SK-N-SH (cell line): ENCODE measurements around the gene LIMS1. TPM values are rescaled to one million over a fixed set of nuclear protein-coding genes. Genes with fewer than 3 reads are reported as not detected.

Source experiments
- CTCF ChIA-PET: fragments of 300-600, 350-600 bp; formaldehyde crosslinking; extraction: SDS; loops from one replicate; lab custom pipeline; 2021; lab: Yijun Ruan, JAX
- POLR2A ChIA-PET: fragments of 350-600 bp; sonication (Branson Sonifier 250); formaldehyde crosslinking; extraction: SDS; loops from one replicate; lab custom pipeline; 2020; ENCODE audit warnings: antibody characterized with exemption, inconsistent platforms; lab: Yijun Ruan, JAX
- DNase-seq: peaks from one replicate; pipeline ENCODE4 v3.0.0; 2012
- H2AFZ ChIP-seq: fragments of 200-600 bp; sonication (generic); 2 replicates; pipeline ENCODE4 v1.8.1; 2016; ENCODE audit warnings: antibody characterized with exemption, mild to moderate bottlenecking, low read depth
- H3F3A ChIP-seq: fragments of 200-600 bp; sonication (generic); replicated peaks from 2 replicates; pipeline ENCODE3; 2016; ENCODE audit warnings: antibody characterized with exemption, mild to moderate bottlenecking; ENCODE audit not compliant: insufficient read depth
- H3K27ac ChIP-seq, 2 experiments: fragments of 200-500 bp in 1 of 2; fragments of 200-600 bp in 1 of 2; sonication (Bioruptor generic) in 1 of 2; sonication (generic), shearing (Covaris generic) in 1 of 2; 2 replicates each; pipeline versions ENCODE4 v1.5.1 to v1.6.1; 2014 to 2016; ENCODE audit warnings: low read depth in 2 of 2, inconsistent platforms in 1 of 2, low read length in 1 of 2, mild to moderate bottlenecking in 1 of 2, mixed read lengths in 1 of 2
- H3K27me3 ChIP-seq: fragments of 200-600 bp; sonication (generic), shearing (Covaris generic); 2 replicates; pipeline ENCODE4 v1.6.1; 2016; ENCODE audit warnings: mixed run types; ENCODE audit not compliant: insufficient read depth
- H3K36me3 ChIP-seq, 2 experiments: fragments of 200-500 bp in 1 of 2; fragments of 200-600 bp in 1 of 2; sonication (Bioruptor generic) in 1 of 2; sonication (generic) in 1 of 2; replicated peaks in 1 of 2; 2 replicates each; pipeline versions ENCODE3 to v1.5.1; 2014 to 2016; ENCODE audit warnings: low read length in 1 of 2, mild to moderate bottlenecking in 1 of 2; ENCODE audit not compliant: insufficient read depth in 2 of 2, control insufficient read depth in 1 of 2
- H3K4me1 ChIP-seq, 2 experiments: fragments of 200-500 bp in 1 of 2; fragments of 200-600 bp in 1 of 2; sonication (Bioruptor generic) in 1 of 2; sonication (generic), shearing (Covaris generic) in 1 of 2; 2 replicates each; pipeline versions ENCODE4 v1.5.1 to v1.6.1; 2014 to 2016; ENCODE audit warnings: low read depth in 1 of 2, low read length in 1 of 2, mixed run types in 1 of 2; ENCODE audit not compliant: insufficient read depth in 2 of 2, control insufficient read depth in 1 of 2
- H3K4me2 ChIP-seq: fragments of 200-600 bp; sonication (generic), shearing (Covaris generic); 2 replicates; pipeline ENCODE4 v1.6.1; 2017; ENCODE audit warnings: mixed run types
- H3K4me3 ChIP-seq, 2 experiments: fragments of 200-500 bp in 1 of 2; fragments of 200-600 bp in 1 of 2; sonication (Bioruptor generic) in 1 of 2; sonication (generic), shearing (Covaris generic) in 1 of 2; 2 replicates each; pipeline versions ENCODE4 v1.5.1 to v1.8.1; 2014 to 2016; ENCODE audit warnings: low read depth in 2 of 2, inconsistent platforms in 1 of 2, low read length in 1 of 2, mild to moderate bottlenecking in 1 of 2, mixed read lengths in 1 of 2, moderate library complexity in 1 of 2
- H3K79me2 ChIP-seq: fragments of 200-600 bp; sonication (generic); 2 replicates; pipeline ENCODE4 v1.8.1; 2017; ENCODE audit warnings: mild to moderate bottlenecking; ENCODE audit not compliant: insufficient read depth
- H3K9ac ChIP-seq: fragments of 200-600 bp; sonication (generic); 2 replicates; pipeline ENCODE4 v1.6.1; 2017; ENCODE audit warnings: mixed run types
- H3K9me2 ChIP-seq: fragments of 200-600 bp; sonication (generic); 2 replicates; pipeline ENCODE4 v1.6.1; 2017; ENCODE audit warnings: mixed run types
- H3K9me3 ChIP-seq: fragments of 200-600 bp; sonication (generic); 2 replicates; pipeline ENCODE4 v1.6.1; 2017; ENCODE audit warnings: mixed run types, mild to moderate bottlenecking, moderate library complexity
- H4K20me1 ChIP-seq: fragments of 200-600 bp; sonication (generic); 2 replicates; pipeline ENCODE4 v1.6.1; 2017; ENCODE audit warnings: mild to moderate bottlenecking, mixed run types; ENCODE audit not compliant: insufficient read depth
- CHD2 ChIP-seq: fragments of 150-350 bp; IDR thresholded peaks from 2 replicates; pipeline ENCODE4 v1.6.1; 2018; ENCODE audit warnings: low read length; ENCODE audit not compliant: partially characterized antibody
- CTCF ChIP-seq: fragments of 200-600 bp; sonication (generic); IDR thresholded peaks from 2 replicates; pipeline ENCODE4 v1.6.1; 2017; ENCODE audit warnings: antibody characterized with exemption, mild to moderate bottlenecking, moderate library complexity
- EP300 ChIP-seq, 2 experiments: IDR thresholded peaks; 2 replicates each; pipeline versions ENCODE4 v1.4.0 to v1.6.1; 2012; ENCODE audit warnings: borderline replicate concordance in 1 of 2, low read depth in 1 of 2, low read length in 1 of 2
- FOXJ3 ChIP-seq: sonication (generic); formaldehyde crosslinking; IDR thresholded peaks from 2 replicates; pipeline ENCODE4 v1.5.1; 2020; ENCODE audit warnings: mild to moderate bottlenecking, missing genetic modification reagents
- FOXM1 ChIP-seq: IDR thresholded peaks from 2 replicates; pipeline ENCODE4 v1.4.0; 2012; ENCODE audit warnings: low read depth, mild to moderate bottlenecking
- GABPA ChIP-seq: IDR thresholded peaks from 2 replicates; pipeline ENCODE4 v1.4.0; 2012; ENCODE audit warnings: low read depth, mild to moderate bottlenecking
- JUND ChIP-seq: IDR thresholded peaks from 2 replicates; pipeline ENCODE4 v1.4.0; 2012
- NRF1 ChIP-seq: IDR thresholded peaks from 2 replicates; pipeline ENCODE4 v1.6.1; 2012; ENCODE audit warnings: low read depth, mild to moderate bottlenecking, low read length
- PBX3 ChIP-seq: IDR thresholded peaks from 2 replicates; pipeline ENCODE4; 2012
- RAD21 ChIP-seq: IDR thresholded peaks from 2 replicates; pipeline ENCODE4 v1.6.1; 2012; ENCODE audit warnings: mild to moderate bottlenecking, low read length
- REST ChIP-seq: IDR thresholded peaks from 2 replicates; pipeline ENCODE4 v1.6.1; 2012; ENCODE audit warnings: mild to moderate bottlenecking, low read depth, low read length, moderate library complexity
- RFX5 ChIP-seq: IDR thresholded peaks from 2 replicates; pipeline ENCODE4 v1.6.1; 2012; ENCODE audit warnings: mild to moderate bottlenecking, improper control_type of control experiment, low read length
- SIN3A ChIP-seq: IDR thresholded peaks from 2 replicates; pipeline ENCODE4 v1.6.1; 2012; ENCODE audit warnings: low read depth, mild to moderate bottlenecking, low read length, moderate library complexity, borderline replicate concordance
- TAF1 ChIP-seq: IDR thresholded peaks from 2 replicates; pipeline ENCODE4 v1.6.1; 2012; ENCODE audit warnings: low read depth, mild to moderate bottlenecking, low read length, moderate library complexity, borderline replicate concordance
- TCF12 ChIP-seq: IDR thresholded peaks from 2 replicates; pipeline ENCODE4 v1.4.0; 2012
- TEAD4 ChIP-seq: IDR thresholded peaks from 2 replicates; pipeline ENCODE4 v1.4.0; 2012; ENCODE audit warnings: mild to moderate bottlenecking, borderline replicate concordance; ENCODE audit not compliant: insufficient read depth
- USF1 ChIP-seq: IDR thresholded peaks from 2 replicates; pipeline ENCODE4 v1.4.0; 2012; ENCODE audit warnings: low read depth, borderline replicate concordance
- USF2 ChIP-seq: fragments of 150-350 bp; IDR thresholded peaks from 2 replicates; pipeline ENCODE4 v1.6.1; 2017; ENCODE audit warnings: antibody characterized with exemption, low read length, low read depth, borderline replicate concordance
- YY1 ChIP-seq: IDR thresholded peaks from 2 replicates; pipeline ENCODE4 v1.4.0; 2012; ENCODE audit warnings: low read depth, mild to moderate bottlenecking
- ZBTB33 ChIP-seq: IDR thresholded peaks from 2 replicates; pipeline ENCODE4 v1.4.0; 2012; ENCODE audit warnings: low read depth, borderline replicate concordance
- whole genome bisulfite sequencing: methylation state at CpG from one replicate; pipeline ENCODE4 v1.1.6; 2017; ENCODE audit warnings: low lambda C conversion rate; 5-methylcytosine and 5-hydroxymethylcytosine counted together
- polyA plus RNA-seq, 3 experiments: library from polyadenylated mRNA; depleted of rRNA; stranded (reverse); fragments of >200 nt; gene quantifications; 2 replicates each; pipeline ENCODE4 v1.2.3, GENCODE V29; 2012

Gene LIMS1
- polyA plus RNA-seq, 1 of the 3 experiments (the other 2 are of a cell fraction) = 123 TPM

- H4K20me1 ChIP-seq = peaks cover 74% of the 10 kb centered on the region
- ChIA-PET CTCF (interaction anchor here (0.8 kb wide), 1 partner anchor 98 kb away, joined by 3 read pairs; no protein-coding TSS in a partner anchor), POLR2A (no interaction called here)
Measured at GRCh38 chr2:108538000-108538625, 3.8 kb downstream of the LIMS1 start.

More at GRCh38 chr2:108538000-108538625, 3.8 kb downstream of the LIMS1 start:
- WGBS = 59% methylated on average over 5 of the region's 5 CpGs
- Histone ChIP-seq H3K36me3 (peaks cover 0 to 7% of the 10 kb centered on the region in 2 experiments), H3F3A (peaks cover 12% of the 10 kb centered on the region), H3K4me3 (no peak overlapping the region), H3K9me2 (no peaks in the 10 kb centered on the region), H3K27ac (no peak overlapping the region), H3K79me2 (peaks cover 89% of the 10 kb centered on the region), H2AFZ (no peak overlapping the region), H3K27me3 (no peaks in the 10 kb centered on the region), H3K4me1 (peaks cover 12 to 15% of the 10 kb centered on the region in 2 experiments; a peak in 3 of 4 replicates), H3K4me2 (peak overlapping the region; percentile 8; the same call in 1 of the 2 replicates), H3K9ac (no peak overlapping the region), H3K9me3 (no peaks in the 10 kb centered on the region)
- DNase-seq = no peak
- TF ChIP-seq EP300 (IDR thresholded peaks at IDR 0.05; ENCODE audit: borderline replicate concordance in 1 of 2, low read depth in 1 of 2, low read length in 1 of 2) (no peak), REST (no peak), FOXM1 (no peak), GABPA (no peak), ZBTB33 (no peak), NRF1 (no peak), YY1 (no peak), USF1 (no peak), TCF12 (no peak), USF2 (no peak), PBX3 (no peak), JUND (no peak), RFX5 (no peak), CTCF (no peak), CHD2 (no peak), RAD21 (no peak), SIN3A (no peak), FOXJ3 (CRISPR knock-in tag) (no peak), TAF1 (no peak), TEAD4 (no peak)
